HL-60 (cell line): ENCODE results near the gene AMH.

Experiments
- DNase-seq, 2 experiments: peaks; one replicate each; pipeline ENCODE4 v3.0.0-alpha.2; 2010 to 2020; ENCODE audit warnings: low read depth in 1 of 2, low spot score in 1 of 2
- H3K27ac ChIP-seq: fragments of 250-450 bp; sonication (Bioruptor Pico); replicated peaks from 2 replicates; pipeline ENCODE4 v1.5.1; 2020; ENCODE audit warnings: mild to moderate bottlenecking, moderate library complexity
- H3K27me3 ChIP-seq: fragments of 250-450 bp; sonication (Bioruptor Pico); 2 replicates; pipeline ENCODE4 v1.5.1; 2021; ENCODE audit warnings: mild to moderate bottlenecking, moderate library complexity; ENCODE audit not compliant: insufficient read depth, poor library complexity, severe bottlenecking
- H3K4me3 ChIP-seq: replicated peaks from 2 replicates; pipeline ENCODE4 v1.5.1; 2011; ENCODE audit warnings: mild to moderate bottlenecking, control low read depth, low read length; ENCODE audit not compliant: insufficient read depth
- GABPA ChIP-seq: IDR thresholded peaks from 2 replicates; pipeline ENCODE4 v1.6.1; 2012; ENCODE audit warnings: low read depth
- POLR2AphosphoS5 ChIP-seq: IDR thresholded peaks from 2 replicates; pipeline ENCODE4 v1.6.1; 2012; ENCODE audit warnings: low read depth
- SPI1 ChIP-seq: IDR thresholded peaks from 2 replicates; pipeline ENCODE4 v1.6.1; 2012; ENCODE audit warnings: low read depth, mild to moderate bottlenecking, borderline replicate concordance
- TF ChIP-seq, protein P1 (sequence below): IDR thresholded peaks from one replicate; pipeline ENCODE4 v1.5.1; 2011; ENCODE audit warnings: low read length, control low read depth, inconsistent platforms; ENCODE audit not compliant: insufficient read depth
- TF ChIP-seq, protein P2 (sequence below): IDR thresholded peaks from 2 replicates; pipeline ENCODE4 v1.6.1; 2012; ENCODE audit warnings: low read depth; ENCODE audit not compliant: insufficient replicate concordance

AMH gene

DNA sequence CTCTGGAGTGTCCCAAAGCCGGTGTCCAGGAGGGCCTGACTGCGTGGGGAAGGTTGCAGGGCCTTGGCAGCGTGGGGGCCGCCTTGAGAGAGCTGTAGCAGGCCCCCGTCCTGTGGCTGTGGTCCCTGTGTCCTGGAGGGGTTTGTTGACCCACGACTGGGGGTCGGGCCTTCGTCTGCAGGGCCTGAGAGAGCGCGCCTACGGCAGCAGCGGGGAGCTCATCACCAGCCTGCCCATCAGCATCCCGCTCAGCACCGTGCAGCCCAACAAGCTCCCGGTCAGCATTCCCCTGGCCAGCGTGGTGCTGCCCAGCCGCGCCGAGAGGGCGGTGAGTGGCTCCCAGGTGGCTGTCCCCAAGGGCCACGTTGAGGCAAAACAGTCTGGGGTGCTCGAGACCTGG is 31.5 kb upstream of the AMH start:
- Histone ChIP-seq H3K27ac (no peak overlapping the region), H3K27me3 (no peaks in the 10 kb centered on the region), H3K4me3 (no peak overlapping the region)
- TF ChIP-seq SPI1, result no peak
- TF ChIP-seq, protein P1, sequence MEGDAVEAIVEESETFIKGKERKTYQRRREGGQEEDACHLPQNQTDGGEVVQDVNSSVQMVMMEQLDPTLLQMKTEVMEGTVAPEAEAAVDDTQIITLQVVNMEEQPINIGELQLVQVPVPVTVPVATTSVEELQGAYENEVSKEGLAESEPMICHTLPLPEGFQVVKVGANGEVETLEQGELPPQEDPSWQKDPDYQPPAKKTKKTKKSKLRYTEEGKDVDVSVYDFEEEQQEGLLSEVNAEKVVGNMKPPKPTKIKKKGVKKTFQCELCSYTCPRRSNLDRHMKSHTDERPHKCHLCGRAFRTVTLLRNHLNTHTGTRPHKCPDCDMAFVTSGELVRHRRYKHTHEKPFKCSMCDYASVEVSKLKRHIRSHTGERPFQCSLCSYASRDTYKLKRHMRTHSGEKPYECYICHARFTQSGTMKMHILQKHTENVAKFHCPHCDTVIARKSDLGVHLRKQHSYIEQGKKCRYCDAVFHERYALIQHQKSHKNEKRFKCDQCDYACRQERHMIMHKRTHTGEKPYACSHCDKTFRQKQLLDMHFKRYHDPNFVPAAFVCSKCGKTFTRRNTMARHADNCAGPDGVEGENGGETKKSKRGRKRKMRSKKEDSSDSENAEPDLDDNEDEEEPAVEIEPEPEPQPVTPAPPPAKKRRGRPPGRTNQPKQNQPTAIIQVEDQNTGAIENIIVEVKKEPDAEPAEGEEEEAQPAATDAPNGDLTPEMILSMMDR, result no peak
- TF ChIP-seq, protein P2, sequence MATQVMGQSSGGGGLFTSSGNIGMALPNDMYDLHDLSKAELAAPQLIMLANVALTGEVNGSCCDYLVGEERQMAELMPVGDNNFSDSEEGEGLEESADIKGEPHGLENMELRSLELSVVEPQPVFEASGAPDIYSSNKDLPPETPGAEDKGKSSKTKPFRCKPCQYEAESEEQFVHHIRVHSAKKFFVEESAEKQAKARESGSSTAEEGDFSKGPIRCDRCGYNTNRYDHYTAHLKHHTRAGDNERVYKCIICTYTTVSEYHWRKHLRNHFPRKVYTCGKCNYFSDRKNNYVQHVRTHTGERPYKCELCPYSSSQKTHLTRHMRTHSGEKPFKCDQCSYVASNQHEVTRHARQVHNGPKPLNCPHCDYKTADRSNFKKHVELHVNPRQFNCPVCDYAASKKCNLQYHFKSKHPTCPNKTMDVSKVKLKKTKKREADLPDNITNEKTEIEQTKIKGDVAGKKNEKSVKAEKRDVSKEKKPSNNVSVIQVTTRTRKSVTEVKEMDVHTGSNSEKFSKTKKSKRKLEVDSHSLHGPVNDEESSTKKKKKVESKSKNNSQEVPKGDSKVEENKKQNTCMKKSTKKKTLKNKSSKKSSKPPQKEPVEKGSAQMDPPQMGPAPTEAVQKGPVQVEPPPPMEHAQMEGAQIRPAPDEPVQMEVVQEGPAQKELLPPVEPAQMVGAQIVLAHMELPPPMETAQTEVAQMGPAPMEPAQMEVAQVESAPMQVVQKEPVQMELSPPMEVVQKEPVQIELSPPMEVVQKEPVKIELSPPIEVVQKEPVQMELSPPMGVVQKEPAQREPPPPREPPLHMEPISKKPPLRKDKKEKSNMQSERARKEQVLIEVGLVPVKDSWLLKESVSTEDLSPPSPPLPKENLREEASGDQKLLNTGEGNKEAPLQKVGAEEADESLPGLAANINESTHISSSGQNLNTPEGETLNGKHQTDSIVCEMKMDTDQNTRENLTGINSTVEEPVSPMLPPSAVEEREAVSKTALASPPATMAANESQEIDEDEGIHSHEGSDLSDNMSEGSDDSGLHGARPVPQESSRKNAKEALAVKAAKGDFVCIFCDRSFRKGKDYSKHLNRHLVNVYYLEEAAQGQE, result no peak
- no peak for TF ChIP-seq POLR2AphosphoS5
- TF ChIP-seq GABPA, result no peak
- no peak for DNase-seq

DNA sequence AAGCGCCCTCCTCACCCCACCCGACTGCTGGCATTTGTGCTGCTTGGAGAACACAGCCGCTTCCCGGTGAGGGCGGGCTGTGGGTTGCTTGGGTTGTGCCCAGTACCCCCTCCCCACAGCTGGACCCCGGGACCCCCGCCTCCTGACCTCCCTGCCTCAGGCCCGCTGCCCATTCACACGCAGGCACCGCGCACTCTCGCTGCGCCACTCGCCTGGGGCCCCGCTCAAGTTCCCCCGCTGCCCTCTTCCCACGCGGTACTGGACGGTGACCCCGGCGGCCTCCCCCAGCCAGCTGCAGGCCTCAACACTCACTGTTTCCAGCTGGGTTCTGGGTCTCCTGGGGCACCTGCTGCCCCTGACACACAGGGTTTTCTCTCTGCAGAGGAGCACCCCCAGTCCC is 29.4 kb upstream of the AMH start:
- Histone ChIP-seq H3K4me3 (no peak overlapping the region), H3K27me3 (no peaks in the 10 kb centered on the region), H3K27ac (no peak overlapping the region)
- DNase-seq, result no peak
- TF ChIP-seq GABPA (no peak), SPI1 (no peak), POLR2AphosphoS5 (no peak)
- TF ChIP-seq, protein P1, result no peak
- TF ChIP-seq, protein P2, result no peak

DNA sequence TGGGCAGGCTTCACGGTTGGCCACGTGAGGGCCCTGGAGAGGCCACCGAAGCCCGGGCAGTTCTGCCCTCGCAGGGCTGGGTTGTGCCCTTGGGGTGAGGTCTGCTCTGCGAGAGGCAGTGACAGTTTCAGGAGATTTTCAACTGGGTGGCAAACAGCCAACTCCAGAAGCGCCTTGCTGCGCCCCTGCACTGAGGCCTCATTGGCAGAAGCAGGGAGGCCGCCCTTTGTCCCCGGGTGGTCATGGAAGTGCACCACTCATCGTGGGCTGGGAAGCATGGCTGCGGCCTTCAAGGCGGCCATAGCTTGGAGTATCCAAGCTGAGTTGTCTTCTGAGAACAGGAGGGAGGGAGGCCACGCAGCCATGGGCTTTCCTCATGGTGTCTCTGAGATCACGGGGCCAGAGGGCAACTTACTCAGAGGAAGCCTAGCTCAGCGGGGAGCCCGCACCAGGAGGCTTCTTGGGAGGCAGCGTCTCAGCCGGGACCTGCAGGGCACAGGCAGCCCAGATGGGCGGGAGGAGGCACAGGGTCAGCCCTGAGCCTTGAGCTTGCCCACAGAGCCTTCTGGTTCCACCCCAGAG is 27.8 kb upstream of the AMH start:
- Histone ChIP-seq H3K4me3 (no peak overlapping the region), H3K27ac (no peak overlapping the region), H3K27me3 (no peaks in the 10 kb centered on the region)
- DNase-seq, result no peak
- no peak for TF ChIP-seq GABPA
- 0 out of 2 replicates have a peak, but pooled peaks have one; percentile 14 for TF ChIP-seq POLR2AphosphoS5

DNA sequence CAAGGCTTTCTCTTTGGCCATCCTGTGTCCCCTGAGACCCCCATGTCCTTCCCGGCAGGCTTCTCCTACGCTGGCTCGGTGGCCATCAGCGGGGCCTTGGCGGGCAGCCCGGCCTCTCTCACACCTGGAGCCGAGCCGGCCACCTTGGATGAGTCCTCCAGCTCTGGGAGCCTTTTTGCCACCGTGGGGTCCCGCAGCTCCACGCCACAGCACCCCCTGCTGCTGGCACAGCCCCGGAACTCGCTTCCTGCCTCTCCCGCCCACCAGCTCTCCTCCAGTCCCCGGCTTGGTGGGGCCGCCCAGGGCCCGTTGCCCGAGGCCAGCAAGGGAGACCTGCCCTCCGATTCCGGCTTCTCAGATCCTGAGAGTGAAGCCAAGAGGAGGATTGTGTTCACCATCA is 27.2 kb upstream of the AMH start:
- Histone ChIP-seq H3K27ac (no peak overlapping the region), H3K4me3 (no peak overlapping the region), H3K27me3 (no peaks in the 10 kb centered on the region)
- TF ChIP-seq POLR2AphosphoS5 (no peak), SPI1 (no peak), GABPA (no peak)
- TF ChIP-seq, protein P1, result no peak
- TF ChIP-seq, protein P2, result no peak
- no peak for DNase-seq
